Skeletal muscle satellite cell (primary cell): ENCODE measurements around the gene GLRX2.
"Not testable (repeated sequence)": the region's sequence is repeated elsewhere in the genome, so short reads cannot be mapped to it uniquely, and the experiment has no call there.

Experiments used
- H3K27me3 ChIP-seq: 2 replicates; pipeline ENCODE4 v1.7.0; 2013; ENCODE audit warnings: low read length; ENCODE audit not compliant: control insufficient read depth, insufficient read depth
- H3K36me3 ChIP-seq: 2 replicates; pipeline ENCODE4 v1.7.0; 2013; ENCODE audit warnings: mild to moderate bottlenecking, control low read depth, low read length; ENCODE audit not compliant: insufficient read depth
- H3K4me1 ChIP-seq: 2 replicates; pipeline ENCODE4 v1.7.0; 2013; ENCODE audit warnings: low read length; ENCODE audit not compliant: control insufficient read depth, insufficient read depth
- H3K4me2 ChIP-seq: 2 replicates; pipeline ENCODE4 v1.7.0; 2013; ENCODE audit warnings: mild to moderate bottlenecking, low read length
- H3K4me3 ChIP-seq: 2 replicates; pipeline ENCODE4 v1.7.0; 2013; ENCODE audit warnings: low read length
- H3K9ac ChIP-seq: 2 replicates; pipeline ENCODE4 v1.7.0; 2013; ENCODE audit warnings: mild to moderate bottlenecking, low read depth, low read length, moderate library complexity
- H3K9me3 ChIP-seq: replicated peaks from 2 replicates; pipeline ENCODE4 v1.7.0; 2013; ENCODE audit warnings: mild to moderate bottlenecking, control low read depth, low read length
- small RNA-seq: library from RNA; depleted of rRNA; stranded (forward); fragments of <200 nt; gene quantifications from one replicate; pipeline ENCODE3, GENCODE V24; 2012

GLRX2 gene

GRCh38 chr1:193060938-193061337 is 44.3 kb downstream of the GLRX2 start:
- Histone ChIP-seq H3K4me3 (peak overlapping the region; percentile 86), H3K36me3 (no peaks in the 10 kb centered on the region), H3K4me1 (peaks cover 19% of the 10 kb centered on the region), H3K27me3 (no peaks in the 10 kb centered on the region), H3K9ac (peak overlapping the region; percentile 96), H3K9me3 (no peaks in the 10 kb centered on the region), H3K4me2 (peak overlapping the region; percentile 84)

- Histone ChIP-seq H3K4me1 (peaks cover 19% of the 10 kb centered on the region), H3K9me3 (no peaks in the 10 kb centered on the region), H3K27me3 (no peaks in the 10 kb centered on the region), H3K4me2 (peak overlapping the region; percentile 84), H3K36me3 (no peaks in the 10 kb centered on the region), H3K4me3 (peak overlapping the region; percentile 86), H3K9ac (peak overlapping the region; percentile 96)
These were observed 44.8 kb downstream of the GLRX2 start for GRCh38 chr1:193060406-193060805.

DNA sequence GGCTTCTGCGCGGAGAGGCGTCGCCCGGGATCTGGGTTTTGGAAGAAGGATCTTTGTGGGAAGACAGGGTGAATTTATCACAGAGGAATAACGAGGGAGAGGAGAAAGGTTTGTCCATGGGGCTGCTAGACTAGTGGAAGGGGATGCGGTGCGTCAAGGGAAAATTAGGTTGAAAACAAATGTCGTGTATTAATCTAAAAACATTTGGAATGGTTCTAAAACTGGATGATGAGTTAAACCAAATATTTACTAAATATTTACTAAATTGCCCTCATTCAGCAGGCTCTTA is 45.2 kb downstream of the GLRX2 start:
- peaks cover 19% of the 10 kb centered on the region for H3K4me1 ChIP-seq
- H3K27me3 ChIP-seq = no peaks in the 10 kb centered on the region
- peak overlapping the region; percentile 84 for H3K4me2 ChIP-seq
- no peaks in the 10 kb centered on the region for H3K9me3 ChIP-seq
- no peaks in the 10 kb centered on the region for H3K36me3 ChIP-seq
- peak overlapping the region; percentile 86 for H3K4me3 ChIP-seq
- H3K9ac ChIP-seq = peak overlapping the region; percentile 96

DNA sequence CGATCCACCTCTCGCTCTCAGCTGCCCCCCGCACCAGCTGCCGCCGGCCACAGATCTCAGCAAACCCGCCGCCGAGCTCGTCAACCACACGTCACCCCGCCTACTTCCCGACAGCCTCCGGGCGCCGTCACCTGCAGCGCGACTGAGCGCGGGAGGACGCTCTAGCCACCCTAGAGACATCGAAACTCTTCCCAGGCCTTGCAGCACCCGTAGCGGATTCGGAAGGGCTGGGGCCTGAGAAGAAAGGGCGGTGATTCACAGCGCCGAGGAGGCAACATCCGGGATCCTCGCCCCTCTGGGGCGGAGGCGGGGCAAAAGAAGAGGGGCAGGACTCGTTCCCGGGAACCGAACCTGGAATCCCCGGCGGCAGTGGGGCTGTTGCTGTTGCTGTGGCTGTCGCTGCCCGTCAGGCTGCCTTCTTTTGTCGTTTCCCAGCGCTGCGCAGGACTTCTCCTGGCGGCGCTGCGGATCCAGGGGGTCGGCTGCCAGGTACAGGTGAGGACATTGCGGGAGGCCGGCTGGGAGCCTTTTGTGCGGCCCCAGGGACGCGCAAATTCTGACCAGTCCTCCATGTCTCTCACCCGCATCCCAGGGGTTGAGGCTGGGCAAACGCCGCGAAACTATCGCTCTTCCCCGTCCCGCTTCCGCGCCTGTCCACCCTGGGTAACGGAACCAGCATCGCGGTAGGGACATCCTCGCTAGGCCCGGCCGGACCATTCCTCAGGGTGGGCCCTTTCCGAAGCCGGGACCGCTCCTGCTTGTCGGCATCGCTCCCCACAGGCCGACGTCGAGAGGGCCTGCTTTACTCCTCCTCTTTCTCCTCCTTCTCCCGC is 45.7 kb downstream of the GLRX2 start, which contains the start of the genes RO60 and UCHL5:
TSS of gene RO60 (plus strand) at position 331 of the 833 bp plus-strand sequence. CDS start 9,443 bp downstream, outside the sequence.
TSS of gene UCHL5 (minus strand) at position 79 of the 833 bp plus-strand sequence. CDS start 100 bp downstream, outside the sequence.
- H3K4me2 ChIP-seq = peak within 1 kb of the TSS; percentile 95
- H3K27me3 ChIP-seq = no peaks in the 10 kb centered on the region
- no peaks in the 10 kb centered on the region for H3K36me3 ChIP-seq
- H3K4me3 ChIP-seq = peak within 1 kb of the TSS; percentile 86
- H3K9me3 ChIP-seq = no peaks in the 10 kb centered on the region
- H3K9ac ChIP-seq = peak within 1 kb of the TSS; percentile 96
- H3K4me1 ChIP-seq = peaks cover 19% of the 10 kb centered on the region

GRCh38 chr1:193058529-193059281 is 46.5 kb downstream of the GLRX2 start:
- Histone ChIP-seq H3K27me3 (no peaks in the 10 kb centered on the region), H3K9me3 (no peaks in the 10 kb centered on the region), H3K36me3 (no peaks in the 10 kb centered on the region), H3K9ac (peak overlapping the region; percentile 96), H3K4me3 (peak overlapping the region; percentile 86), H3K4me1 (peaks cover 19% of the 10 kb centered on the region), H3K4me2 (peak overlapping the region; percentile 95)

DNA sequence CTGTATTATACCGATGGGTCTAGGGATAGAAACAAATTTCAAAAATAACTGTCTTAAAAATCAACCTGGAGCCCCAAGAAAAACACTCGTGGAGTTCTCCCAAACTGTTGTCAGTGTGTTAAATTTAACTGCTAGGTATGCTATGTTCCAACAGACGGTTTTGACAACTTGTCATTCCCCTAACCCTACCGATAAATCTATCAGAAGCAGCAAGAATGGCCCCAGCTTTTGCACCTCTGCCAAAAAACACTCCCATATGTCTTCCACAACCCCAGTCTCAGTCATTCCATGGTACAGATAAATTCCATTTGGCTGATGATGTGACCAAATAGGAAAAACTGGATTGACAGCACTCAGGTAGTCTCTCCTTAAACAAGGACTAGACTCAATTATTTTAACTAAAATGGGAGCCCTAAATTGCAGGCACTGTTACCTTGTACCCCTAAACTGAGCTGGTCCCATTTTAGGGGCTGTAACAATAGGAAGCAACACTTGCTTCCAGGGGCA is 51.0 kb downstream of the GLRX2 start:
- H3K36me3 ChIP-seq = peaks cover 6% of the 10 kb centered on the region
- no peak overlapping the region for H3K9ac ChIP-seq
- H3K4me2 ChIP-seq = no peak overlapping the region
- H3K4me1 ChIP-seq = peaks cover 13% of the 10 kb centered on the region
- H3K9me3 ChIP-seq = no peaks in the 10 kb centered on the region
- H3K4me3 ChIP-seq = no peak overlapping the region
- no peaks in the 10 kb centered on the region for H3K27me3 ChIP-seq

GRCh38 chr1:193048913-193049312 is 56.3 kb downstream of the GLRX2 start:
- H3K27me3 ChIP-seq, H3K4me3 ChIP-seq, H3K9me3 ChIP-seq, H3K4me1 ChIP-seq, H3K9ac ChIP-seq, H3K4me2 ChIP-seq: not testable (repeated sequence)
- peaks cover 32% of the 10 kb centered on the region for H3K36me3 ChIP-seq

Small RNA genes lying within 50 kb of the gene (small RNA-seq; reads per million reads assigned to genes)
- gene MIR1278 (0.21 reads per million), gene SCARNA18B (8.1 reads per million, percentile 89 among the genes with 10 or more reads in this experiment)
